Brain microvascular endothelial cell (primary cell): Measurements from ENCODE around the gene FAF2.

Source experiments
- DNase-seq: peaks from one replicate; pipeline ENCODE4 v3.0.0-alpha.2; 2020
- H3K27ac ChIP-seq: fragments of 250-450 bp; sonication (Bioruptor Pico); 2 replicates; pipeline ENCODE4 v1.5.1; 2020; ENCODE audit warnings: mild to moderate bottlenecking, moderate library complexity
- H3K27me3 ChIP-seq: fragments of 250-450 bp; sonication (Bioruptor Pico); replicated peaks from 2 replicates; pipeline ENCODE4 v1.5.1; 2020; ENCODE audit warnings: mild to moderate bottlenecking
- H3K36me3 ChIP-seq: fragments of 250-450 bp; sonication (Bioruptor Pico); replicated peaks from 2 replicates; pipeline ENCODE4 v1.5.1; 2020; ENCODE audit warnings: mild to moderate bottlenecking
- H3K4me3 ChIP-seq: 2 replicates; pipeline ENCODE4 v1.5.1; 2011; ENCODE audit warnings: low read depth, mild to moderate bottlenecking, control low read depth, low read length, moderate library complexity
- CTCF ChIP-seq: IDR thresholded peaks from 2 replicates; pipeline ENCODE4 v1.5.1; 2011; ENCODE audit warnings: low read depth, mild to moderate bottlenecking, moderate library complexity, low read length, control low read depth, inconsistent platforms; ENCODE audit errors: missing control alignments
- in situ Hi-C: cut with HindIII; loops from 2 replicates; pipeline ENCODE4 v1.10.0; 2017; ENCODE audit warnings: low sequenced_read_pairs, low pct_ligation_motif_present

FAF2 gene

GRCh38 chr5:176454724-176455394 is 6.7 kb downstream of the FAF2 start:
- Histone ChIP-seq H3K36me3 (peaks cover 4% of the 10 kb centered on the region), H3K27me3 (no peaks in the 10 kb centered on the region), H3K4me3 (no peak overlapping the region), H3K27ac (no peak overlapping the region)
- in situ Hi-C loops, result no loop called here
- TF ChIP-seq CTCF, result no peak
- DNase-seq, result no peak

GRCh38 chr5:176458904-176459561 is 10.8 kb downstream of the FAF2 start:
- Histone ChIP-seq H3K27ac (no peak overlapping the region), H3K36me3 (no peaks in the 10 kb centered on the region), H3K4me3 (no peak overlapping the region), H3K27me3 (no peaks in the 10 kb centered on the region)
- in situ Hi-C loops, result no loop called here
- no peak for TF ChIP-seq CTCF
- no peak for DNase-seq

GRCh38 chr5:176461349-176461748 is 13.2 kb downstream of the FAF2 start:
- H3K27ac ChIP-seq, result no peak overlapping the region
- in situ Hi-C loops, result no loop called here
- no peaks in the 10 kb centered on the region for H3K27me3 ChIP-seq
- DNase-seq, result no peak
- no peaks in the 10 kb centered on the region for H3K36me3 ChIP-seq
- H3K4me3 ChIP-seq, result no peak overlapping the region
- no peak for TF ChIP-seq CTCF

GRCh38 chr5:176463113-176463764 is 15.1 kb downstream of the FAF2 start:
- in situ Hi-C loops, result no loop called here
- H3K36me3 ChIP-seq, result no peaks in the 10 kb centered on the region
- no peaks in the 10 kb centered on the region for H3K27me3 ChIP-seq
- no peak overlapping the region for H3K27ac ChIP-seq
- TF ChIP-seq CTCF, result no peak
- no peak overlapping the region for H3K4me3 ChIP-seq
- DNase-seq, result no peak

GRCh38 chr5:176466245-176466871 is 18.2 kb downstream of the FAF2 start:
- no peaks in the 10 kb centered on the region for H3K36me3 ChIP-seq
- no peak overlapping the region for H3K27ac ChIP-seq
- no peak overlapping the region for H3K4me3 ChIP-seq
- DNase-seq, result peak; percentile 47
- no peaks in the 10 kb centered on the region for H3K27me3 ChIP-seq
- TF ChIP-seq CTCF, result no peak
- in situ Hi-C loops, result no loop called here
